ENCODE data around the gene ITSN2. TPM values are rescaled to one million over a fixed set of nuclear protein-coding genes. Genes with fewer than 3 reads are reported as not detected.
A peak's percentile ranks its signal among the peaks of the same experiment; 100 is the strongest.

The ITSN2 gene
- total RNA-seq, 1 experiment from 2014 or later = 13.5 TPM

DNA sequence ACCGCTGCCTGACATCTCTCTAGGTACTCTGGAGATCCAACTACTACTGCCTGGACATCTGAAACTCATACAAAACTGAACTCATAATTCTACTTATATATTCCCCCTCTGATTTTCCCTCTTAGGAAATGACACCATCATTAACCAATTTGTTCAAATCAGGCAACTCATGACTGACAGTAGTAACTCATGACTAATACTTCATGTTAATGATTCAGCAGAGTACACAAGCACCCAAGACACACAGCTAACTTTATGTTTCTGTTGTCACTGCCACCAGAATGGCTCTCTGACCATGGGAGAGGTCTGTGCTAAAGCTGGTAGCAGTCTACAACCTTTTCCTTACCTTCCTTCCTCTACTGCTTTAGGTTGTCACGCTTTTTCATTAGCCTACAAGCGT, 91.1 kb downstream of the ITSN2 start:
- peak; percentile 37 for DNase-seq (ENCODE audit: low read depth)

DNA sequence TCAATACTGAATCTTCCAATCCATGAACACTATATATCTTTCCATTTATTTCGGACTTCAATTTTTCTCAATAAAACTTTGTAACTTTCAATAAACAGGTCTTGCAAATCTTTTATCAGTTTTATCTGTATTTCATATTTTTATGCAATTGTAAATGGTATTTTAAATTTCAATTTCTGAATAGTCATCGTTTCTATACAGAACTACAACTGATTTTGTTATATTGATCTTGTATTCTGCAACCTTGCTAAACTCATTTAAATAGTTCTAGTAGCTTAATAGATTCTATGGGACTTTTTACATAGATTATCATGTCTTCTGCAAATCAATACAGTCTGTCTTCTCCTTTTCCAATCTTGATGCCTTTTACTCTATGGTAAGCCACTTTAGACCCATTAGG, 95.1 kb downstream of the ITSN2 start:
- DNase-seq (ENCODE audit: low read depth) = no peak

DNA sequence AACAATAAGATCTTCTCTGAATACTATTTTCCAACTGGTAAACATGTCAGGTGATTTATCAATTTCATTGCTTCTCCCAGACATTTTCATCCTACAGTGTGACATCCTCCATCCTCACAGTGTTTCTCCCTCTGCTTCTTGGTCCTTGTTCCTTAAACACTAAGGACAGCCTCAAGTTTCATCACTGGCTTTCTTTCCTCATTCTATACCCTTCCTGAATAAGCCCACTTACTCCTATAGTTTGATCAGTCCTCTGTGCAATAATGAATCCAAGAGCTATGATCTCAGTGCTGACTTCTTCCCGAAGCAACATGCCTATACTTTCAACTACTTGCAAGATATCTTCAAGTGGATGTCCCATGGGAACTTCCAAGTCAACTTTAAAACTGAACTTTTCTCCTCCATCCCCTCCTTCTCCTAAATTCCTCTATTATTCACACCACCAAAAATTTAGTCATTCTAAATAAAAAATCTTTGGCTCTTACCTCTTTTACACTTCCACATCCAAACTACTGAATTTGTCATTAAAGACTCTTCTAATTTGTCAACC, 97.8 kb downstream of the ITSN2 start:
- DNase-seq (ENCODE audit: low read depth) = no peak

DNA sequence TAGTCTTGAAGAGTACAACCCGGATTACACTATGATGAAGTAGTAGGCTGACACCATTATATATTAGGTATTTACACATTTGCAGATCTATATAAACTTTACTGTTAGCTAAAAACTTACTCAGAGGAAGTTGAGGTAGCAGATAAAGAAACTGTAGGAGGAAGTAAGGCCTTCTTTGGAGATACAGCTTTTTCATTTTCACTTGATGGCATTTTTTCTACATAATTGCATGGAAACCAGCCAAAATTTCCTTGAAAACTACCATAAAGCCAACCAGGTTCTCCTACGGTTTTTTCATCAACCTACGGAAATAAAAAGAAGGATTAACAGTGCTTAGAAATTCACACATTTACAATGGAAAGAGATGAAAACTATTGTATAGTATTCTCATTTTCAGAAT, 98.9 kb downstream of the ITSN2 start:
- no peak for DNase-seq (ENCODE audit: low read depth)

DNA sequence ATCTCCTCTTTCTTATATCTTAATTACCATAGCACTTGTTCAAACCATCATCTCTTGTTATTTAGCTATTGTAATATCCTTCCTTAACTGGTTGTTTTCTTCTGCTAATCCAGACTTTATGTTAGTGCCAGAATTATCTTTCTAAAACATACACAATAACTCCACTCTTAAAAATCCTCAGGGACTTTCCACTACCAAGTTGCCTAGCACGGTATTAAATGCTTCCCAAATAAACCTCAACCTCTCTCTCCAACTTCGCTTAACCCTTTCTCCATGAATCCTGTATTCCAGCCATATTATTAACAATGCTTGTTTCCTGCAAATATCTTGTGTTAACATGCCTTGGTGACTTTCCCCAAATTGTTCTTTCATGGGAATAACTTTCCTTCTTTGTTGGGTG, 101.0 kb downstream of the ITSN2 start:
- DNase-seq (ENCODE audit: low read depth) = no peak

DNA sequence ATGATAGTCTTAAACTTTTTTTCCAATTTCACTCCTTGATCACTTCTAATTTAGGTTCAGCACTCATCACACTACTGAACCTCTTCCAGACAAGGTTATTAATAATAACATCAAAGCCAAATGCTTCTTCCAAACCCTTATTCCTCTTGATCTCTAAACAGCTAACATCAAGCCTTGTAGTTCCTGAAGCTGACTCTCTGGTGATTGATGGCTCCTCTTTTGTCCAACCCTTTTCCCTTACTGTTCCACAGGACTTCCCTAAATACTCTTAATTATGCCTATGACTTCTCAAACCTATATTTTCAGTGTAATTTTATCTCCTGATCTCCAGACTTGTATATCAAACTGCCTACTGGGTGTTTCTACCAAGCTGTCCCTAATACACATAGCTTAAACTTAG, 101.6 kb downstream of the ITSN2 start:
- no peak for DNase-seq (ENCODE audit: low read depth)

DNA sequence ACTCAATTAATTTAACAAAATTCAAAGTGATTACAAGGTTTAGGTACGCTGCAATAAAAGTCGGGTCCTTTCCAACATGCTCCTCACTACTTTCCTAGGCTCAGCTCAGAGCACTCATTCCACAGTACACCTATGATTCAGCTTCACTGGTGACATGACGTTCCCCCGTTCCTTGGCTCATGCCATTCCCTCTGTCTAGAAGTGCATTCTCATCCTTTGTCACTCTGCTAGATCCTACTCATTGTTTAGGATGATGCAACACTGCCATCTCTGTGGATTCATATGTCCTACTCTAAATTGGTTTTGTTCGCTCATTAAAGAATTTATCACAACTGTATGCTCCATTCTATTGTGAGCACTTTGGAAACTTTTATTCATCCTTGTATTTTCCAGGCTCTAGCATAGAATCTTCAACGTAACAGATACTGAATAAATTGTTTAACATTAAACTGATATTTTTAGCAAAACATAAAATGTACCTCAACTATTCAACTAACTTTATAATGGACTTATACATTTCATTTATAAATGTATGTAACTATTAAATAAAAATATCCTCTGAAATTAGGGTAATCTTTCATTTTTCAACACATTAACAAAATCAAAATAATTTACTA, 106.9 kb downstream of the ITSN2 start:
- DNase-seq (ENCODE audit: low read depth) = no peak

DNA sequence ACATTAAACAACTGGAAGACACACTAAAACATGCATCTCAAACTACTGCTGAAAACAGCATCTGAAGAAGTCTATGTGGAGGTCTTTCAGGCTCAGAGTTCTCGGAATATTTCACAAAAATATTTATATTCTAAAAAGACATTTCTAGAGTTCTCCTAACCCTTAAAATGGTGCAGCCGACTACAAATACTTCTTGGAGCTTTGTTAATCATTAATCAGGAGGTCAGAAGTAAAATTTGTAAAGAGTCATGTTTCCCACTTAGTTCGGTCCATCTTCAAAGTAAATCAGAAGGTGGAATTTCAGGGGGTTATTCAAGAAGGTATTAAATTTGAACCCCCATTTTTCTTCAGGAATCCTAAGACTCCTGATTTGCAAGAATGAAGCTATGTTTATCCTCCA, 112.7 kb downstream of the ITSN2 start:
- DNase-seq (ENCODE audit: low read depth) = no peak

DNA sequence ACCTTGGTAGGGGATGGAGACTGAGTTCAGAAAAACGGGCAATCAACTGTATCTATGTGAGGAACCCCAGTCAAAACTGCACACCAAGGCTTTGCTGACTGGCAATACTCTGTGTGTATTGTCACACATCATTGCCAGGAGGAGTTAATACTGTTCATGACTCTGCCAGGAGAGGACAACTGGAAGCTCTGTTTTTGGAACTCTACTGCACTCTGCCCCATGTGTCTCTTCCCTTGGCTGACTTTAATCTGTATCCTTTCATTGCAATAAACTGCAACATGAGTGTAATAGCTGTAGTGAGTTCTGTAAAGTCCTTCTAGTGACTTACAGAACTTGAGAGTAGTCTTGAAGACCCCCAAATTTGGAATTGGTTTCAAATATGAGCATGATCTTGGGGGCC, 113.2 kb downstream of the ITSN2 start:
- DNase-seq (ENCODE audit: low read depth) = no peak

DNA sequence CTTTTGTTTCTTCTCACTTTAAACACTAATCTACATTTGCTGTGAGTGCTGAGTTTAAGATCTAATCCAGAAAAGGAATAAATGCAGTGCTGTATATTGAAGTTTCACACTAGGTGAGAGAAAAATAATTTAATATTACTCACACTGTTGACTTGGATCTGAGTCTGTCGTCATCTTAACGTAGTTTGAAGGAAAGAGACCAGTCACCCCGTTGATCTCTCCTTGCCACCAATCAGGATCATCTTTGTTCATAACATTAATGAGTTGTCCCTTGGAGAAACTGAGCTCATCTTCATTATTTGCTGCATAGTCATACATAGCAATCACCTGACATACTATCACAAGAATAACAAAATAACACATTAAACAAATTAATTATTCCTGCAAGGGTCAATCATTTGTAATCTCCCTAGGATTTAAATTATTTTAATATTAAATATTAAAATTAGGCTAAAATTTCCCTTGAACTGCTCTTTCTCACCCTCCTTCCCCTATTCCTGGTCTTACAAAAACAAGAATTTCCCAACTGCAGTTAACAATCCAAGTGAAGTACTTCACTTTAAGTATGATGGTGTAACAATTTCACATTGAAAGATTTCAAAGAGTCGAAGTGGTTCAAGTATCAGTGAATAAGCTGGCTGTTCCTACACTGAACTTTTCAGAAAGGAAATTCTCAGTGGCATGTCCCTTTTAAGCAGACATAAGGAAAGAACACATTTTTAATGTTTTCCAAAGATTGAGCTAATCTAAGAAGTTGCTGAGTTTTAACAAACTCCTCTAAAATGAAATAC, 114.2 kb downstream of the ITSN2 start:
- peak; percentile 2 for DNase-seq (ENCODE audit: low read depth)

DNA sequence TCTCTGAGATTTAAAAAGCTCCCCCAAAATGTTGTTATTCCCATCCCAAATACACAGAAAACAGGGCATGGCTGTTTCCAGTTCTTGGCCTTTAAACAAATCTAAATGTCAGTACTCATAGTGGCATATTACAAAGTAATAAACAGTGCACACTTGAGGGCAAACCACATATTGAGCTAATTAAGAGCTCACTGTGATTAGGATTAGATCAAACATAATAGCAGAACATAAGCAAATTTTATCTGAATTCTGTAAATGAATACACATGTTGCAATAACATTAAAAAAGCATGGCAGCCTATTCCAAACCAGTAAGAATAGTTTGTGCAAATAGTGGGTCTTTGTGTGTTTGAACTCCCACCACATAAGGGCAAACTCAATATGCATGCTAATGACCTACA, 118.8 kb downstream of the ITSN2 start:
- no peak for DNase-seq (ENCODE audit: low read depth)

DNA sequence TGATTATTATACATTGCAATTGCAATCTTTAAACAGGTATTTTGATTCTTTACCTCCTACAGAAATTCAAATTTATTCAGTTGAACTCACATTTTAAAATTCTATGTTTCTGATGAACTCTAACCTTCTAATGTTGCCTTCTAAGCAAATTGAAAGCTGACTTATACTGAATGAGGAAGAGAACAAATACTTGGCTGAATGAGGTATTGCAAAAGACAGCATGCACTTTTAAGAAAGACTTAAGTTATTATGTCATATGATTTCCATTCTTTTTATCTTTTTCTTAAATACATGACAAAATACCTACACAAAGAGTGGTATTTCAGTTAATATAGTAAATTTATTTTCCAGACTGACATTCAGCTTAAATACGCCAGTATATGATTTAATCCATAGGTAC, 120.8 kb downstream of the ITSN2 start:
- no peak for DNase-seq (ENCODE audit: low read depth)

DNA sequence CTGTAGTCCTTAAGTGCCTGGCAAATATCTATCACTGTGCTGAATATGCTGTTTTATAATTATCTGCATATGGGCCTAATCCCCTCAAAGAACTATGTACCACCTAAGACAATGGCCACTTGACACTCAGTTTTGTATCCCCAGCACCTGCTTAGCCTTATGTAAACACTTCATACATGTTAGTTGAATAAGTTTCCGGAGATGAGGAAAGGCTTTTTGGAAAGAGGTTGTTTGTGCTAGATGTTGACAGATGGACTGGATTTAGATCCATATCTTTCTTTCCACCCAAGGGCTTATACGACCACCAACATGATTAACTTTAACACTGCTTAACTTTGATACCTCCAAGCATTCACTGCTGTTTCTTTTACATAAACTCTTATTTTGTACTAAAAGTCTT, 122.2 kb downstream of the ITSN2 start:
- DNase-seq (ENCODE audit: low read depth) = no peak

DNA sequence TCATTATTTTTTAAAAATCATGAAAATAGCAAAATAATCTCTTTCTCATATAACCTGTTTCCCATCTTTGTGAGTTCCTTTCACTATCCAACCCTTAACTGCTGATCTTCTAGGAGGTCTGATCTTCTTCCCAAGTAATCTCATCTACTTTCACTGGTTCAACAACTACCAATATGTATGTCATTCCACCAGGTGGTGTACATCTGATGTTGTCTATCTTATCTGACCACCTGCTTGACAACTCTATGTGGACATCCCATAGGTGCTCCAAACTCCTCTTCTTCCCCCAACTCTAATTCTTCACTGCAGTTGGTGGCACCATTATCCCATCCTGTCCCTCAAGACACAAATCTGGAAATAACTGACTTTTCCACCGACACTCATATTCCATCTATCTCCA, 123.0 kb downstream of the ITSN2 start:
- DNase-seq (ENCODE audit: low read depth) = no peak

DNA sequence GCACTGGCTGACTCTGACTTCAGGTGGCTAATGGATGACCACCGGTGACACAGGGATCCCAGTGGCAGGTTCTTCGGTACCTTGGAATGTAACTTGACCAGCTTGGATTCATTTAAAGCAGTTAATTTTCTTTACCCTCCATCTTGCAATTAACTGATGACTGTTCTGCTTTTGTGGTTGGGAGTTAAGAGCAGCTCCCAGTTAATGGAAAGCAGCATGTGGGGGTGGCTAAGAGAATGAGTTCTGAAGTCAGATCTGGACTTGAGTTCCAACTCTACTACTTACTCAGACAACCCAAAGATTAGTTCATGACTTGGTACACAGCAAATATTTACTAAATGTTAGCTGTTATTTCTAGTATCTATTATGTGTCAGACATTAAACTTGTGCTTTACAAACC, 127.0 kb downstream of the ITSN2 start:
- DNase-seq (ENCODE audit: low read depth) = no peak

DNA sequence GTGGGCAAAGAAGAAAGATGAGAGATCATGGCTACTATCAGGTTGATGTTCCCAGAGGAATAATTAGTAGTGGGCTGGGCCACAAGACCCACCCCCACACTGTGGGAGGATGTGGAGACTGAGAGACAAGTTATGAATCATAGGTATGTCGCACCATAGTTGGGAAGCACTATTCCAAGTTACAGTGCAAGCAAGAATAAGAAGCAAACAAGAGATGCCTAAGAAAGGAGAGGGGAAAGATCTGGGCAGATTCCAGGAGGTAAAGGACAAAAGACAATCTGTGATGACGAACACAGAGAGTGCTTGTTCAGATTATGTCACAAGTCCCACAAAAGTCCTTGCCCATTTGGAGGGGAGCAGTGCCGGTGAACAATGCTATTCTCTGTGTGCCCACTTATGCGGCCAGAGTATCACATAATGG, 128.9 kb downstream of the ITSN2 start:
- peak; percentile 13 for DNase-seq (ENCODE audit: low read depth)

DNA sequence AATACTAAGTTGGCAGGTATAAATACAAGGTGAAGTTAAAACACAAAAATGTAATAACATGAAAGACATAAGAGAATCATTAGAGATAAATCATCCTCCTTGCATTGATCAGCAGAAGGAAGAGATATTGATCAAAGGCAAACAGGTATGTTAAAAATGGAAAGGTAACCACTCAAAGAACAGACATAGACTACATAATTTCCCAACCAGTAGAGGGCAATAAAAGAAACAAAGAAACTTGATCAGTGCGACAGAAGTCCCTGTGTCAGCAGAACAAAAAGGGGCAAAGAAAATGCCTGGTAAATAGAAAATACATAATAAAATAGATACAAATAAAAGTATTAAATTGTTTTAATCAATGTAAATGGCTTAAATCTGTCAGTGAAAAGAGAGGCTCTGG, 131.9 kb downstream of the ITSN2 start:
- peak; percentile 13 for DNase-seq (ENCODE audit: low read depth)

DNA sequence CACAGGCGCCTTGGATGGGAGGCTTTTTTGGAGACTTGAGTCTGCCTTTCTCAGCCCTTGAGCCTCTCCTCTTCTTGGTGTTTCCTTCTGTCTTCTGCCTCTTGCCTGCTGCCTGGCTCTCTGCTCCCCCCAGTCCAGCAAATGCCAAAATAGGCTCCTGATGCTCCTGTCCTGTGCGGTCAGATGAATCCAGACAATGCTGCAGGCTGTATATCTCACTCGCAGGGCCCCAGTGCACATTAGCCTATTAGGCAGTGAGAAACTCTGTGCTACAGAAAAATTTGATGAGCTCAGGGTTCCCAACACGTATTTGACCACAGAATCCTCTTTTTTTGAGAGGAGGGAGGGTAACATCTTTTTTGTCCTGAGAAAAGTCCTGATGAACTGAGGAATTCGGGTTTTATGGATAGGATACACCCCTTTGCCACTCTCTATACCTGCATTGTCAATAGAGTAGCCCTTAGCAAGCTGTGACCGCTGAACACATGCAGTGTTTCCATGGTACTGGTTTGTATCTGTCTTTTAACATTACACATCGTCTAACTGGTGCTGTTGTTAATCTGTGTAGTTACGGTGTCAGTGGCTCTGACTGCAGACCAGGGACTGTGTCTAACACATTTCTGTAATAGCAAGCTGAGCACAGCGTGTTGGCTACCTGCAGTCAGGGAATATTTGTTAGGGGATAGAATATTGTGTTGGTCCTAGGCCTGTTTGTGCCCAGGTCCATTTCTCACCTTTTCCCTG, 134.7 kb downstream of the ITSN2 start:
- no peak for DNase-seq (ENCODE audit: low read depth)

DNA sequence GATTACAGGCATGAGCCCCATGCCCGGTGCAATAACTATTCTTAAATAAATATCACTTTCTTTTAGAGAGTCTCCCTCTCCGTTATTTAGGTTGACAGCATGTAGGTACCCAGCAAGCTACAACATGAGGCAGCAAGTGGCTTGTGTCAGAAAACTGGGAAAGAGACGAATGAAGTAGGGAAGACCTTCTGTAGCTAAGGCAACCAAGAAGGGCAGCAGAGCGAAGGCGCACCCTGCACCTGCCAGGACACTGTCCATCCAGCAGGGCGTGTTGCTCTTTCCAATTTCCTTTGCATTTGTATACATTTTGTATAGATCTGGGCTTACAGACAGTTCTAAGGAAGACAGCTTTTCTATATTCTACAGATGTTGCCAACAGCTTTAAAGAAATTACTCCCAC, 137.4 kb downstream of the ITSN2 start:
- no peak for DNase-seq (ENCODE audit: low read depth)

DNA sequence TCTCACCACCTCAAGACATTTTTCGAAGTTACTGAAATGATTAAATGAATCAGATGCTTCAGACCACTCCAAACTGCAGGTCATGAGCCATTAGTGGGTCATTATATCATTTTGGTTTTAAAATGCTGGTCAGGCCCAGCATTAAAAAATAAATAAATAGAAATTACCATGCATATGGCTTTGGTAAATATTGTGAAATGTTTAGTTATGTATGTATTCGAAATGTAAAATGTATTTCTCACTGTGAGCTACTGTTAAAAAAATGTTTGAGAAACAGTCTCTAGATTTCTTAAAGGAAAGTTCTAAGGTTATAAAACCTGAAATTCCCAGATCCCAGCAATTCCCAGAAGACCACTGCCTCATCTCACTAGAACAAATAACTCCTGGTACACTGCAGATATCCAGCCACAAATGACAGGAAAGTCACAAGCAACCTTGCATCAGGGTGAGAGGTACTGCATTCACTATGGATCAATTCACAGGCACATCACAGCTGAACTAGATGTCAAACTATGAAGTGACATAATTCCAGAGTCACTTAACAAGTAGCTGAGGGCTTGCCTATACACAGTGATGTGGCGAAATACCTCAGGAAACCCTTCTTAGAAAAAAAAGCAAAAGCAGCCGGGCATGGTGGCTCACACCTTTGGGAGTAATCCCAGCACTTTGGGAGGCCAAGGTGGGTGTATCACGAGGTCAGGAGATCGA, 138.8 kb downstream of the ITSN2 start:
- no peak for DNase-seq (ENCODE audit: low read depth)

DNA sequence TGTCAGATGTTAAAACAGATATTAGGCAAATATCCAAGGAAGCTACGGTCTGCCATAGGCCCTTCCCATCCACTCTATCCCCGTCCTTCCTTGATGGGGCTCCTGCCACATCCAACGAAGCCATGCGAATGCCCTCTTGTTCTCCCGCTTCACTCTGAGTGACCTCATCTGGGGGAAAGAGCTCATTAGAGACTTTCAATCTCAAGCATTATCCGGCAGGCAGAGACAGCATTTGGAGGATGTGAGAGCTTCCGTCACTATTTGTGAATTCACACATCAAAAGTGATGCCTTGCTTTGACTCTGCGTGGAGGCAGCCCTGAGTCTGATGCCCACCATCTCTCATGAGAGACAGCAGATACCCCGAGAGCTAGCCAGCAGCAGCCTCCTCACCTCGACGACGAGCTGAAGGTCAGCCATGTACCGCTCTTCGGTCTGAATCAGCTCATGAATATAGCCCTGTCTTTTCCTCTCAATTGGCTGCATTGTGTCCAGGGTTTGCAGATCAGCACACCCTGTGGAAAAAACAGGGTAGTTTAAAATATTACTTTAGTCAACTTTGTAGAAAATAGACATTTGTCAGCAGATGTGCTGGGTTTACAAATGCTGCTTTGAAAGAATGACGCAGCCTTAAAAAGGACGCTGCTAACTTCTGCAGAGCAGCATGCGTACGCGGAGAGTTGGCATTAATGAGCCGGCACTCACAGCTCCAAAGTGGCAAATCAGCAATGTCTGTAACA, 139.6 kb downstream of the ITSN2 start:
- no peak for DNase-seq (ENCODE audit: low read depth)
